Measurements from ENCODE around the gene USP17L20.
"Not testable (repeated sequence)": the region's sequence is repeated elsewhere in the genome, so short reads cannot be mapped to it uniquely, and the experiment has no call there.

USP17L20 gene, protein sequence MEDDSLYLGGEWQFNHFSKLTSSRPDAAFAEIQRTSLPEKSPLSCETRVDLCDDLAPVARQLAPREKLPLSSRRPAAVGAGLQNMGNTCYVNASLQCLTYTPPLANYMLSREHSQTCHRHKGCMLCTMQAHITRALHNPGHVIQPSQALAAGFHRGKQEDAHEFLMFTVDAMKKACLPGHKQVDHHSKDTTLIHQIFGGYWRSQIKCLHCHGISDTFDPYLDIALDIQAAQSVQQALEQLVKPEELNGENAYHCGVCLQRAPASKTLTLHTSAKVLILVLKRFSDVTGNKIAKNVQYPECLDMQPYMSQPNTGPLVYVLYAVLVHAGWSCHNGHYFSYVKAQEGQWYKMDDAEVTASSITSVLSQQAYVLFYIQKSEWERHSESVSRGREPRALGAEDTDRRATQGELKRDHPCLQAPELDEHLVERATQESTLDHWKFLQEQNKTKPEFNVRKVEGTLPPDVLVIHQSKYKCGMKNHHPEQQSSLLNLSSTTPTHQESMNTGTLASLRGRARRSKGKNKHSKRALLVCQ

DNA sequence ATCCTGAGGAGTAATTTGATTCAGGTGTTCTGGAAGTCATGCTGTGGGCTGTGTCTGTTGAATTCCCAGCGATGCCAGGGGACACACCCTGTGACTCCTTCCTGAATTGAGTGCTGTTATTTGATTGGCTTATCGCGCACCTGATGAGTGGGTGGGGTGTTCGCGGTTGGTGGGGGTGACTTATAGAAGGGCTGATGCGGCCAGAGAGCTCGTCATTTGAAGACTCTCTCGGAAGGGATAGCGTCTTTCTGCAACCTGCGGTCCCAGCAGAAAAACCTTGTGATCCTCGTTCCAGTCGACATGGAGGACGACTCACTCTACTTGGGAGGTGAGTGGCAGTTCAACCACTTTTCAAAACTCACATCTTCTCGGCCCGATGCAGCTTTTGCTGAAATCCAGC, at the start of gene USP17L20:
Gene USP17L20 (plus strand): TSS at position 301 of the 400 bp plus-strand sequence. CDS start 0 bp downstream, at position 301.
- DNase-seq, result not testable (repeated sequence)

DNA sequence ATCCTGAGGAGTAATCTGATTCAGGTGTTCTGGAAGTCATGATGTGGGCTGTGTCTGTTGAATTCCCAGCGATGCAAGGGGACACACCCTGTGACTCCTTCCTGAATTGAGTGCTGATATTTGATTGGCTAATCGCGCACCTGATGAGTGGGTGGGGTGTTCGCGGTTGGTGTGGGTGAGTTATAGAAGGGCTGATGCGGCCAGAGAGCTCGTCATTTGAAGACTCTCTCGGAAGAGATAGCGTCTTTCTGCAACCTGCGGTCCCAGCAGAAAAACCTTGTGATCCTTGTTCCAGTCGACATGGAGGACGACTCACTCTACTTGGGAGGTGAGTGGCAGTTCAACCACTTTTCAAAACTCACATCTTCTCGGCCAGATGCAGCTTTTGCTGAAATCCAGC, 47.6 kb upstream of the USP17L20 start, which contains the start of gene USP17L10:
Gene USP17L10 (plus strand): TSS at position 301 of the 400 bp plus-strand sequence. CDS start 0 bp downstream, at position 301.
- DNase-seq, result not testable (repeated sequence)

DNA sequence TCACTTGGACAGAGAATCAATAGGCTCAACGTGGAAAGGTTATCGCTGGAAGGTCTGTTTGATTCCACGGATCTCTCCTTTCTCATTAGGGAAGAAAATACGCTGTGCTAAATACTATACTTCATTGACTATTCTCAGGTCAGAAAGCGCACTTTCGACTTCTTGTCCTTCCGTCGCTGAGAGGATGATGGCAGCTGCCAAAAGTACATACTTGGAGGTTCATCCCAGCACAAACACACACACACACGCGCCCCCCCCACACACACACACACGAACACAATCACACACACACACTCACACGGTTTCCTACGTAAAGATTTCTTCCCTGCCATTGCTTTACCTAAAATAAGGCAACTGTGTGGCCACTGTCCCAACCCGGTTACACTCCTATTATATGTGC, 43.2 kb upstream of the USP17L20 start:
- not testable (repeated sequence) for DNase-seq

DNA sequence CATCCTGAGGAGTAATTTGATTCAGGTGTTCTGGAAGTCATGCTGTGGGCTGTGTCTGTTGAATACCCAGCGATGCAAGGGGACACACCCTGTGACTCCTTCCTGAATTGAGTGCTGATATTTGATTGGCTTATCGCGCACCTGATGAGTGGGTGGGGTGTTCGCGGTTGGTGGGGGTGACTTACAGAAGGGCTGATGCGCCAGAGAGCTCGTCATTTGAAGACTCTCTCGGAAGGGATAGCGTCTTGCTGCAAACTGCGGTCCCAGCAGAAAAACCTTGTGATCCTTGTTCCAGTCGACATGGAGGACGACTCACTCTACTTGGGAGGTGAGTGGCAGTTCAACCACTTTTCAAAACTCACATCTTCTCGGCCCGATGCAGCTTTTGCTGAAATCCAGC, 42.8 kb upstream of the USP17L20 start, which contains the start of gene USP17L11:
Gene USP17L11 (plus strand): TSS at position 301 of the 400 bp plus-strand sequence. CDS start 0 bp downstream, at position 301.
- DNase-seq, result not testable (repeated sequence)

DNA sequence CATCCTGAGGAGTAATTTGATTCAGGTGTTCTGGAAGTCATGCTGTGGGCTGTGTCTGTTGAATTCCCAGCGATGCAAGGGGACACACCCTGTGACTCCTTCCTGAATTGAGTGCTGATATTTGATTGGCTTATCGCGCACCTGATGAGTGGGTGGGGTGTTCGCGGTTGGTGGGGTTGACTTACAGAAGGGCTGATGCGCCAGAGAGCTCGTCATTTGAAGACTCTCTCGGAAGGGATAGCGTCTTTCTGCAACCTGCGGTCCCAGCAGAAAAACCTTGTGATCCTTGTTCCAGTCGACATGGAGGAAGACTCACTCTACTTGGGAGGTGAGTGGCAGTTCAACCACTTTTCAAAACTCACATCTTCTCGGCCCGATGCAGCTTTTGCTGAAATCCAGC, 38.1 kb upstream of the USP17L20 start, which contains the start of gene USP17L12:
Gene USP17L12 (plus strand): TSS at position 301 of the 400 bp plus-strand sequence. CDS start 0 bp downstream, at position 301.
- DNase-seq, result not testable (repeated sequence)

DNA sequence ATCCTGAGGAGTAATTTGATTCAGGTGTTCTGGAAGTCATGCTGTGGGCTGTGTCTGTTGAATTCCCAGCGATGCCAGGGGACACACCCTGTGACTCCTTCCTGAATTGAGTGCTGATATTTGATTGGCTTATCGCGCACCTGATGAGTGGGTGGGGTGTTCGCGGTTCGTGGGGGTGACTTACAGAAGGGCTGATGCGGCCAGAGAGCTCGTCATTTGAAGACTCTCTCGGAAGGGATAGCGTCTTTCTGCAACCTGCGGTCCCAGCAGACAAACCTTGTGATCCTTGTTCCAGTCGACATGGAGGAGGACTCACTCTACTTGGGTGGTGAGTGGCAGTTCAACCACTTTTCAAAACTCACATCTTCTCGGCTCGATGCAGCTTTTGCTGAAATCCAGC, 33.3 kb upstream of the USP17L20 start, which contains the start of gene USP17L13:
Gene USP17L13 (plus strand): TSS at position 301 of the 400 bp plus-strand sequence. CDS start 0 bp downstream, at position 301.
- DNase-seq, result not testable (repeated sequence)

DNA sequence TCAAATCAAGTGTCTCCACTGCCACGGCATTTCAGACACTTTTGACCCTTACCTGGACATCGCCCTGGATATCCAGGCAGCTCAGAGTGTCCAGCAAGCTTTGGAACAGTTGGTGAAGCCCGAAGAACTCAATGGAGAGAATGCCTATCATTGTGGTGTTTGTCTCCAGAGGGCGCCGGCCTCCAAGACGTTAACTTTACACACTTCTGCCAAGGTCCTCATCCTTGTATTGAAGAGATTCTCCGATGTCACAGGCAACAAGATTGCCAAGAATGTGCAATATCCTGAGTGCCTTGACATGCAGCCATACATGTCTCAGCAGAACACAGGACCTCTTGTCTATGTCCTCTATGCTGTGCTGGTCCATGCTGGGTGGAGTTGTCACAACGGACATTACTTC, 27.7 kb upstream of the USP17L20 start:
- DNase-seq, result not testable (repeated sequence)

DNA sequence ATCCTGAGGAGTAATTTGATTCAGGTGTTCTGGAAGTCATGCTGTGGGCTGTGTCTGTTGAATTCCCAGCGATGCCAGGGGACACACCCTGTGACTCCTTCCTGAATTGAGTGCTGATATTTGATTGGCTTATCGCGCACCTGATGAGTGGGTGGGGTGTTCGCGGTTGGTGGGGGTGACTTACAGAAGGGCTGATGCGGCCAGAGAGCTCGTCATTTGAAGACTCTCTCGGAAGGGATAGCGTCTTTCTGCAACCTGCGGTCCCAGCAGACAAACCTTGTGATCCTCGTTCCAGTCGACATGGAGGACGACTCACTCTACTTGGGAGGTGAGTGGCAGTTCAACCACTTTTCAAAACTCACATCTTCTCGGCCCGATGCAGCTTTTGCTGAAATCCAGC, 23.8 kb upstream of the USP17L20 start, which contains the start of gene USP17L15:
Gene USP17L15 (plus strand): TSS at position 301 of the 400 bp plus-strand sequence. CDS start 0 bp downstream, at position 301.
- DNase-seq, result not testable (repeated sequence)

DNA sequence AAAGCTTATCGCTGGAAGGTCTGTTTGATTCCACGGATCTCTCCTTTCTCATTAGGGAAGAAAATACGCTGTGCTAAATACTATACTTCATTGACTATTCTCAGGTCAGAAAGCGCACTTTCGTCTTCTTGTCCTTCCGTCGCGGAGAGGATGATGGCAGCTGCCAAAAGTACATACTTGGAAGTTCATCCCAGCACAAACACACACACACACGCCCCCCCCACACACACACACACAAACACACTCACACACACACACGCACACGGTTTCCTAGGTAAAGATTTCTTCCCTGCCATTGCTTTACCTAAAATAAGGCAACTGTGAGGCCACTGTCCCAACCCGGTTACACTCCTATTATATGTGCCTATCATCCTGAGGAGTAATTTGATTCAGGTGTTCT, 19.5 kb upstream of the USP17L20 start:
- not testable (repeated sequence) for DNase-seq

DNA sequence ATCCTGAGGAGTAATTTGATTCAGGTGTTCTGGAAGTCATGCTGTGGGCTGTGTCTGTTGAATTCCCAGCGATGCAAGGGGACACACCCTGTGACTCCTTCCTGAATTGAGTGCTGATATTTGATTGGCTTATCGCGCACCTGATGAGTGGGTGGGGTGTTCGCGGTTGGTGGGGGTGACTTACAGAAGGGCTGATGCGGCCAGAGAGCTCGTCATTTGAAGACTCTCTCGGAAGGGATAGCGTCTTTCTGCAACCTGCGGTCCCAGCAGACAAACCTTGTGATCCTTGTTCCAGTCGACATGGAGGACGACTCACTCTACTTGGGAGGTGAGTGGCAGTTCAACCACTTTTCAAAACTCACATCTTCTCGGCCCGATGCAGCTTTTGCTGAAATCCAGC, 14.3 kb upstream of the USP17L20 start, which contains the start of gene USP17L17:
Gene USP17L17 (plus strand): TSS at position 301 of the 400 bp plus-strand sequence. CDS start 0 bp downstream, at position 301.
- DNase-seq, result not testable (repeated sequence)

DNA sequence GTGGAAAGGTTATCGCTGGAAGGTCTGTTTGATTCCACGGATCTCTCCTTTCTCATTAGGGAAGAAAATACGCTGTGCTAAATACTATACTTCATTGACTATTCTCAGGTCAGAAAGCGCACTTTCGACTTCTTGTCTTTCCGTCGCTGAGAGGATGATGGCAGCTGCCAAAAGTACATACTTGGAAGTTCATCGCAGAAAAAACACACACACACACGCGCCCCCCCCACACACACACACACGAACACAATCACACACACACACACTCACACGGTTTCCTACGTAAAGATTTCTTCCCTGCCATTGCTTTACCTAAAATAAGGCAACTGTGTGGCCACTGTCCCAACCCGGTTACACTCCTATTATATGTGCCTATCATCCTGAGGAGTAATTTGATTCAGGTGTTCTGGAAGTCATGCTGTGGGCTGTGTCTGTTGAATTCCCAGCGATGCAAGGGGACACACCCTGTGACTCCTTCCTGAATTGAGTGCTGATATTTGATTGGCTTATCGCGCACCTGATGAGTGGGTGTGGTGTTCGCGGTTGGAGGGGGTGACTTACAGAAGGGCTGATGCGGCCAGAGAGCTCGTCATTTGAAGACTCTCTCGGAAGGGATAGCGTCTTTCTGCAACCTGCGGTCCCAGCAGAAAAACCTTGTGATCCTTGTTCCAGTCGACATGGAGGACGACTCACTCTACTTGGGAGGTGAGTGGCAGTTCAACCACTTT, 9.8 kb upstream of the USP17L20 start, which contains the start of gene USP17L18:
Gene USP17L18 (plus strand): TSS at position 678 of the 728 bp plus-strand sequence. CDS start 0 bp downstream, at position 678.
- not testable (repeated sequence) for DNase-seq

DNA sequence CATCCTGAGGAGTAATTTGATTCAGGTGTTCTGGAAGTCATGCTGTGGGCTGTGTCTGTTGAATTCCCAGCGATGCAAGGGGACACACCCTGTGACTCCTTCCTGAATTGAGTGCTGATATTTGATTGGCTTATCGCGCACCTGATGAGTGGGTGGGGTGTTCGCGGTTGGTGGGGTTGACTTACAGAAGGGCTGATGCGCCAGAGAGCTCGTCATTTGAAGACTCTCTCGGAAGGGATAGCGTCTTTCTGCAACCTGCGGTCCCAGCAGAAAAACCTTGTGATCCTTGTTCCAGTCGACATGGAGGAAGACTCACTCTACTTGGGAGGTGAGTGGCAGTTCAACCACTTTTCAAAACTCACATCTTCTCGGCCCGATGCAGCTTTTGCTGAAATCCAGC, 4.8 kb upstream of the USP17L20 start, which contains the start of gene USP17L19:
Gene USP17L19 (plus strand): TSS at position 301 of the 400 bp plus-strand sequence. CDS start 0 bp downstream, at position 301.
- DNase-seq, result not testable (repeated sequence)

DNA sequence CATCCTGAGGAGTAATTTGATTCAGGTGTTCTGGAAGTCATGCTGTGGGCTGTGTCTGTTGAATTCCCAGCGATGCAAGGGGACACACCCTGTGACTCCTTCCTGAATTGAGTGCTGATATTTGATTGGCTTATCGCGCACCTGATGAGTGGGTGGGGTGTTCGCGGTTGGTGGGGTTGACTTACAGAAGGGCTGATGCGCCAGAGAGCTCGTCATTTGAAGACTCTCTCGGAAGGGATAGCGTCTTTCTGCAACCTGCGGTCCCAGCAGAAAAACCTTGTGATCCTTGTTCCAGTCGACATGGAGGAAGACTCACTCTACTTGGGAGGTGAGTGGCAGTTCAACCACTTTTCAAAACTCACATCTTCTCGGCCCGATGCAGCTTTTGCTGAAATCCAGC, 4.6 kb downstream of the USP17L20 start, which contains the start of gene USP17L21:
Gene USP17L21 (plus strand): TSS at position 301 of the 400 bp plus-strand sequence. CDS start 0 bp downstream, at position 301.
- DNase-seq, result not testable (repeated sequence)

DNA sequence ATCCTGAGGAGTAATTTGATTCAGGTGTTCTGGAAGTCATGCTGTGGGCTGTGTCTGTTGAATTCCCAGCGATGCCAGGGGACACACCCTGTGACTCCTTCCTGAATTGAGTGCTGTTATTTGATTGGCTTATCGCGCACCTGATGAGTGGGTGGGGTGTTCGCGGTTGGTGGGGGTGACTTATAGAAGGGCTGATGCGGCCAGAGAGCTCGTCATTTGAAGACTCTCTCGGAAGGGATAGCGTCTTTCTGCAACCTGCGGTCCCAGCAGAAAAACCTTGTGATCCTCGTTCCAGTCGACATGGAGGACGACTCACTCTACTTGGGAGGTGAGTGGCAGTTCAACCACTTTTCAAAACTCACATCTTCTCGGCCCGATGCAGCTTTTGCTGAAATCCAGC, 9.4 kb downstream of the USP17L20 start, which contains the start of gene USP17L22:
Gene USP17L22 (plus strand): TSS at position 301 of the 400 bp plus-strand sequence. CDS start 0 bp downstream, at position 301.
- DNase-seq, result not testable (repeated sequence)

DNA sequence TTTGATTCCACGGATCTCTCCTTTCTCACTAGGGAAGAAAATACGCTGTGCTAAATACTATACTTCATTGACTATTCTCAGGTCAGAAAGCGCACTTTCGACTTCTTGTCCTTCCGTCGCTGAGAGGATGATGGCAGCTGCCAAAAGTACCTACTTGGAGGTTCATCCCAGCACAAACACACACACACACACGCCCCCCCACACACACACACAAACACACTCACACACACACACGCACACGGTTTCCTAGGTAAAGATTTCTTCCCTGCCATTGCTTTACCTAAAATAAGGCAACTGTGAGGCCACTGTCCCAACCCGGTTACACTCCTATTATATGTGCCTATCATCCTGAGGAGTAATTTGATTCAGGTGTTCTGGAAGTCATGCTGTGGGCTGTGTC, 13.8 kb downstream of the USP17L20 start:
- DNase-seq, result not testable (repeated sequence)
